GM18505 (cell line): Measurements from ENCODE around the gene PPFIBP1.
"Not testable (repeated sequence)": the region's sequence is repeated elsewhere in the genome, so short reads cannot be mapped to it uniquely, and the experiment has no call there.

Source experiments
- ATAC-seq: cut with Tn5 transposase; IDR thresholded peaks from one replicate; pipeline ENCODE4 v1.9.1; 2021; ENCODE audit not compliant: unreplicated experiment
- POLR2A ChIP-seq: IDR thresholded peaks from 4 replicates; pipeline ENCODE4 v1.6.1; 2011; ENCODE audit warnings: borderline replicate concordance; ENCODE audit not compliant: insufficient read depth, insufficient read length; ENCODE audit errors: extremely low read depth

PPFIBP1 gene

GRCh38 chr12:27593266-27593665 lies 69.3 kb downstream of the PPFIBP1 start:
- no peak for ATAC-seq
- TF ChIP-seq POLR2A, result no peak

GRCh38 chr12:27595231-27595642 lies 71.2 kb downstream of the PPFIBP1 start:
- TF ChIP-seq POLR2A, result no peak
- ATAC-seq, result no peak

DNA sequence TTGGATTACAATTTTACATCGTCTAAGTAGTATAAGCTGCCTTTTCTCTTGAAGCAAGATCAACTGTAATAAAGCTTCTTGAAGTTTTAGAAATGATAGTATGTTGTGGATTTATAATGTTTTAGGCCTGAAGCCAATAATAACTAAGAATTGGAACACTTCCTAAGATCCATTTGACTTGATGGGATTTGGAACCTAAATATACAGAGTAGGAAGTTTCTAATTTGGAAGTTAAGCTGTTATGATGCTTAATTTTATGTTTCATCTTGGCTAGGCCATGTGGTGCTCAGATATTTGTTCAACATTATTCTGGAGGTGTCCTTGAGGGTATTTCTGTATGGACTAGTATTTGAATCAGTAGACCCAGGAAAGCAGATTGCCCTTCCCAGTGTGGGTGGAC lies 74.9 kb downstream of the PPFIBP1 start:
- not testable (repeated sequence) for ATAC-seq

DNA sequence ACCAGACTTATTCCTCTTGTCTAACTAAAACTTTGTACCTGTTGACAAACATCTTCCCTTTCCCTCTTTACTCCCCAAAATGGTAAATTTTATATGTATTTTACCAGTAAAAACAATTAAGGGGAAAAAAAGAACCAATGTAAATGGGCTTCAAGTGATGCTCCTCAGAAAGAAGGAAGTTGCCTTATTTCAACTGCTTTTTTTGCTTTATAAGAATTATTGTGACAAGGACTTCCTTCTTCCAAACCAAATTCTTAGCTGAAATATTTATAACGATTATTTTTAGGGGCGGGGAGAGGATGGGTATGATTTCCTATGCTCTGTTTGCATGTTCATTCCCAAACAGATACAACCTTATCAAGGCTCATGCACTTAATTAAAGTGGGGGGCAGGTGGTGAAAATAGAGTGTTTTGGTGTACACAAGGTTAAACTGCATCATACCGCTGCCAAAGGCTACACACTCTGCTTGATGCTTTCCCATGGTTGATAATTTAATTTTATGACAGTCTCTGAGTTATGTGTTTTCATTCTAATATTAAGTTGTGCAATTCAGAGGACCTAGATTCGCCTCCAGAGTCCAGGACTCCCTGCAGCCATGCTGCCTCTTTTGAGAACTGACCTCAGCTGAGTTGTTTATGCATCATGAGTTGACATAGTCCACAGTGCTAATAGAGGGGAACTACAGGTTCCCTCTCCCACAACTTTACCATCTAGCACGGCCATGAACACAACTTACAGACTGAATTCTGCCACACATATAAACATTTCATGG lies 77.2 kb downstream of the PPFIBP1 start:
- not testable (repeated sequence) for ATAC-seq

- ATAC-seq, result no peak
- no peak for TF ChIP-seq POLR2A
Observed at GRCh38 chr12:27602516-27602915, 78.5 kb downstream of the PPFIBP1 start.

DNA sequence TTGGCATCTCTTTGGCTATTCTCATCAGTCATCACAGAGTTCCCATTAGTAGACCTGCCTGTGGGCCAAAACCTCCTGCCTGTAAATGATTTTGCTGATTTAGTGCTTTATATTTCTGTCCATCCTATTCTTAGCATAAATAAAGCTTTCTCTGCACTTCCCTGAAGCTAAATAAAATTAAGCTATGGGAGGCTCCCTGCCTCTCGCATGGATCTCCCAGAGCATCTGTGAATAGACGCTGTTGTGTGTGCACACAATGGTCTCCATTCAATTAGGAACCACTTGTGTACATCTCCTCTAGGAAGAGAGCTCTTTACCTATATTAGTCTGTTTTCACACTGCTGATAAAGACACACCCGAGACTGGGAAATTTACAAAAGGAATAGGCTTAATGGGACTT lies 80.4 kb downstream of the PPFIBP1 start:
- ATAC-seq, result no peak
- TF ChIP-seq POLR2A, result no peak

- ATAC-seq, result no peak
- TF ChIP-seq POLR2A, result no peak
Observed at GRCh38 chr12:27606986-27607385, 83.0 kb downstream of the PPFIBP1 start.

GRCh38 chr12:27607591-27607990 lies 83.6 kb downstream of the PPFIBP1 start:
- no peak for ATAC-seq
- no peak for TF ChIP-seq POLR2A

DNA sequence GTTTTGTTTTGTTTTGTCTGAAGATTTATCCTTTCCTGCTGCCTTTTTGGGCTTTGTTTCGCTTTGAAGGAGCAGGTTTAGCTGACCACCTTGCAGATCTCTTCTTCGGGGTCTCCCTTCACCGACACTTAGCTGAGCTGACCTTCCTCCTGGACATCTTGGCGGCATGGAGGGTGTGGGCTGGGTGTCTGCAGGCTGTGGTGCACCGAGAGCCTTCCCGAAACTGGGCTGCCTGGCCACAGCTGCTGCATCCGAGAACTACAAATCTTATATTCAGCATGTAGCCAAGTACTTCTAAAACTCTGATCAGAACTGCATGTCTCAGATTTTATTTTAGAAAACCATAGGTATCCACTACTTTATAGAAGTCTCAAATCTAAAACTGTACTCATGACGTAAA lies 84.9 kb downstream of the PPFIBP1 start:
- no peak for TF ChIP-seq POLR2A
- no peak for ATAC-seq

DNA sequence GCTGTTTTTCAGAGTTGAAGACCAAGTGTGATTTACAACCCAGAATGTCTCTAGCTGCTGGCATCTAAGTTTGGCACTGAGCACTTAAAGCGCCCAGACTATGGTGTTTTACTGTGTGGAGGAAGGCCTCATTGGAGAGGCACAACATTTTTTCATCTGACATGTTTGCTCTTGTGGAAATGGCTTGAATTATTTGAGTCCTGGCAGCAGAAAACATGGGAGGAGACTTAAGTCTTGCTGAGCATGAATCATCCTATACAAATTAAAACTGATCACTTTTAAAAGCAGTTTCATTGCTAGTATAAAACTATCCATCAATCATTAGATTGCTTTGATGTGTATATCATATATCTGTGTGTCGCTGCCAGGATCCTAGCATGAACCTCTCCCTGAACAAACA lies 86.4 kb downstream of the PPFIBP1 start:
- no peak for TF ChIP-seq POLR2A
- ATAC-seq, result no peak

GRCh38 chr12:27614386-27614785 lies 90.4 kb downstream of the PPFIBP1 start:
- no peak for TF ChIP-seq POLR2A
- no peak for ATAC-seq

- TF ChIP-seq POLR2A, result no peak
- no peak for ATAC-seq
Observed at GRCh38 chr12:27614866-27615265, 90.9 kb downstream of the PPFIBP1 start.

DNA sequence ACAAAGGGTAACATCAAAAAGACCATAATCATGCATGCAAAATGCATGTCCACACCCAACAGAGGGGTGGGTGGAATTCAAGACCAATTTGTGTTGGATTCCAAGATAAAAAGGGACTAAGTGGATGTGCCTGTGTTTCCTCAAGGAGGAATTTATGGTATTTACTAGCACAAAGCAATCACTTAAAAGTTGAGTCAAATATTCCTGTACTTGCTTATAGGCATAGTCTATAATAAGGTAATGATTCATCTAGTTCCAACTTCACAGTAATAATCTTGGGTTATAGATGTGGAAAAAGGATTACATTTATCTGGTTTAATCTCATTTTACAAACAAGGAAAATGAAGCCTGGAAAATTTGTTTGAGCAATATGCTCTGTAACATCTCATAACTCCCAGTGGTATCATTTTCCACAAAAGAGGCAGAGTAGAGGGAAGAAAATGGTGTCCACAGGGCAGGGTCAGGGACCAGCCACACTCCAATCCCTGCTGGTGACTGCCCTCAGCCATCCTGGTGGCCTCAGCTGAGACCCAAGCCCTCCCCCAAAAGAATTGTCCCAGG lies 91.4 kb downstream of the PPFIBP1 start:
- no peak for ATAC-seq
- TF ChIP-seq POLR2A, result no peak

DNA sequence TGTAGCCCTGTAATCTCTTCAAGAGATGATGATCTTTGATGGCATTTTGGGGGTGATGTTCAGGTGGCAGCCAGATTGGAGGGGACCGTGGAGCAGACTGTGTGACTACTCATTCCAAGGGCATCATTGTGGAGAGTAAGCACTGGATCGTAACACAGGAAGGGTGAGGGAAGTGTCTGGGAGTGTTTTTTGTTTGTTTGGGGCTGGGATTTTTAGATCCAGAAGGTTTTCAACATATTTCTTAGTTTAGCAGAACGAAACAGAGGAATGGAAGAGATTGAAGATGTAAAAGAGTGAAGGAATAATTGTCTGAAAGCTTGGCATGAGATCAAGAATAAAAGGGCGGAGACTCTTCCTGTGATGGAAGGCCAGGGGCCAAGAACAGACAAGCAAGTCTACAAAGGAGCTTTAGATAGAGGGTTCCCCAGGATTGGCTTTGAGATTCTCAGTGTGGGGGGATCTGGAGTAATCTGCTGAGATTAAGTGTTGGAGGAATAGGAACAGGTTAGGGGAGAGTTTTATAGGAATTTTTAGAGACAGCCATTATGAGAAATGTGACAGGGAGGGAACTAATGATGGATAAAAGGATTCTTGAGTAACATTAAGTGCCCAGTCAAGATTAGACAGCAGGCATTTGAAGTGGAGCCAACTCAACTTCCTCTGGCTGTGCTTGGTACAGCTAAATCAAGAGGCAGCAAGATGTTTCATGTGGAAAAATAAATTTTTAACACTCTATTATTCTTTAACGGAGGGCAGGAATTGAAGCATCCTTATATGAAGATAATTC lies 92.5 kb downstream of the PPFIBP1 start:
- no peak for ATAC-seq
- TF ChIP-seq POLR2A, result no peak
